Upper lobe of left lung (tissue), 4 donors: ENCODE results near the gene SPATA6.

Source experiments
- POLR2A ChIP-seq, 4 donors: fragments of 450-650 bp; IDR thresholded peaks; one replicate each; pipeline ENCODE4 v1.5.1; 2016 to 2017; ENCODE audit warnings: antibody characterized with exemption in 4 of 4, mild to moderate bottlenecking in 2 of 4
- TF ChIP-seq, protein P1 (sequence below), 6 experiments: fragments of 450-650 bp in 4 of 6; fragments of 200-600 bp in 2 of 6; sonication (generic) in 2 of 6; IDR thresholded peaks; one replicate each; pipeline ENCODE4 v1.5.1; 2016 to 2019; ENCODE audit warnings: antibody characterized with exemption in 6 of 6

DNA sequence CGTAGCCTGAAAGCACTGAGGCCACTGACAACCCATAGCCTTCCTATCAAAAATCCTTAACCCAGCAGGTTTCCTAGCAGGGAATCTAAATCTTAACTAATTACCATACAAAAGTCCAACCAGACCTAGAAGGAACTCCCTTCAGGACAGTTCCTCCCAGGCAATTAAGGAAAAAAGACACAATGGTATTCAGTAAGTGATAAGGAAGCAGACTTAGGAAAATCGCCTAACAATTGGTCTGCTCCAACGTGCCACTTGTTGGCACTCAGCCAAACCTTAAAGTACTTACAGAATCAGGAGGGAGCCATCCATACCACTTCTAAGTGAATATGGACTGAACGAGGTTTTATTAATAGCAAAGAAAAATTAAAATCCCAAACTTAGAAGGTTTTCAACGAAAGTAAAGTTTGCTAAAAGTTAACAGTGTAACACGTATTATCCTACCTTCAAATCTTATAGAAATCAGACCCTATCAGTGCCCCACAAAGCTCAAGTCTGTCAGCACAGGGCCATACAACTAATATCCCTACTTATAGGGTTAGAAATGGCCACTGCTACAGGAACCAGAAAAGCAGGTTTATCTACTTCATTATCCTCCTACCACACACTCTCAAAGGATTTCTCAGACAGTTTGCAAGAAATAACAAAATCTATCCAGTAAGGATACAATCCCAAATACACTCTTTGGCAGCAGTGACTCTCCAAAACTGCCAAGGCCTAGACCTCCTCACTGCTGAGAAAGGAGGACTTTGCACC is 29.0 kb downstream of the SPATA6 start:
- TF ChIP-seq, protein P1, sequence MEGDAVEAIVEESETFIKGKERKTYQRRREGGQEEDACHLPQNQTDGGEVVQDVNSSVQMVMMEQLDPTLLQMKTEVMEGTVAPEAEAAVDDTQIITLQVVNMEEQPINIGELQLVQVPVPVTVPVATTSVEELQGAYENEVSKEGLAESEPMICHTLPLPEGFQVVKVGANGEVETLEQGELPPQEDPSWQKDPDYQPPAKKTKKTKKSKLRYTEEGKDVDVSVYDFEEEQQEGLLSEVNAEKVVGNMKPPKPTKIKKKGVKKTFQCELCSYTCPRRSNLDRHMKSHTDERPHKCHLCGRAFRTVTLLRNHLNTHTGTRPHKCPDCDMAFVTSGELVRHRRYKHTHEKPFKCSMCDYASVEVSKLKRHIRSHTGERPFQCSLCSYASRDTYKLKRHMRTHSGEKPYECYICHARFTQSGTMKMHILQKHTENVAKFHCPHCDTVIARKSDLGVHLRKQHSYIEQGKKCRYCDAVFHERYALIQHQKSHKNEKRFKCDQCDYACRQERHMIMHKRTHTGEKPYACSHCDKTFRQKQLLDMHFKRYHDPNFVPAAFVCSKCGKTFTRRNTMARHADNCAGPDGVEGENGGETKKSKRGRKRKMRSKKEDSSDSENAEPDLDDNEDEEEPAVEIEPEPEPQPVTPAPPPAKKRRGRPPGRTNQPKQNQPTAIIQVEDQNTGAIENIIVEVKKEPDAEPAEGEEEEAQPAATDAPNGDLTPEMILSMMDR (IDR thresholded peaks at IDR 0.05), result no peak
- TF ChIP-seq POLR2A (IDR thresholded peaks at IDR 0.05), result no peak
